HG03565 (cell line): ENCODE measurements around the gene SLC22A13.

ENCODE experiments used
- ATAC-seq: cut with Tn5 transposase; IDR thresholded peaks from one replicate; pipeline ENCODE4 v1.9.1; 2021; ENCODE audit warnings: mild to moderate bottlenecking, moderate library complexity; ENCODE audit not compliant: unreplicated experiment

The SLC22A13 gene

DNA sequence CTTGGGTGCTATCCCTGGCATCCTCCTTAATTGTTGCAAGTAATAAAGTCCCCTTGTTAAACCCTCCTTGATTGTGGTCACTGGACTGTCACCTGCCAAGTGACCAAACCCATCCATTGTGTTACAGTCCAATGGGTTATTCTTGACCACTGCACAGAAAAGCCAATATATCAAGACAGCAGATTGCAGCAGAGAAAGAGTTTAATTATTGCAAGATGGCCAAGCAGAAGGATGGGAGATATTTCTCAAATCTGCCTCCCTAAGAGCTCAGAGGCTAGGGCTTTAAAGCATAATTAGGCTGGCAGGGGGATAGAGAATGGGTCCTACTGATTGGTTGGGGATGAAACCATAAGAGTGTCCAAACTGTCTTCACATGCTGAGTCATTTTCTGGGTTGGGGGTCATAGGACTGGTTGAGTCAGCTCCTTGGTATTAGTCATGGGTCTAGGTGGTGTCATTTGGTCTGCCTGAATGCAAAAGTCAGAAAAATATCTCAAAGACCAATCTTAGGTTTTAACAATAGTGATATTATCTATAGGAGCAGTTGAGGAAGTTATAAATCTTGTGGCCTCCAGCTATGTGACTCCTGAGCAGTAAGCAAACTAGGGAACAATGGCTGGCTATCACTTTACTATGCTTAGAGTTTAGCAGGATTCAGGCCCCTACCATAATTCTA lies 61.9 kb downstream of the SLC22A13 start:
- no peak for ATAC-seq
